ENCODE measurements around the gene NFRKB. TPM values are rescaled to one million over a fixed set of nuclear protein-coding genes. Genes with fewer than 3 reads are reported as not detected.

The NFRKB gene
- total RNA-seq: 15.3 and 16.0 TPM in 2 replicates

DNA sequence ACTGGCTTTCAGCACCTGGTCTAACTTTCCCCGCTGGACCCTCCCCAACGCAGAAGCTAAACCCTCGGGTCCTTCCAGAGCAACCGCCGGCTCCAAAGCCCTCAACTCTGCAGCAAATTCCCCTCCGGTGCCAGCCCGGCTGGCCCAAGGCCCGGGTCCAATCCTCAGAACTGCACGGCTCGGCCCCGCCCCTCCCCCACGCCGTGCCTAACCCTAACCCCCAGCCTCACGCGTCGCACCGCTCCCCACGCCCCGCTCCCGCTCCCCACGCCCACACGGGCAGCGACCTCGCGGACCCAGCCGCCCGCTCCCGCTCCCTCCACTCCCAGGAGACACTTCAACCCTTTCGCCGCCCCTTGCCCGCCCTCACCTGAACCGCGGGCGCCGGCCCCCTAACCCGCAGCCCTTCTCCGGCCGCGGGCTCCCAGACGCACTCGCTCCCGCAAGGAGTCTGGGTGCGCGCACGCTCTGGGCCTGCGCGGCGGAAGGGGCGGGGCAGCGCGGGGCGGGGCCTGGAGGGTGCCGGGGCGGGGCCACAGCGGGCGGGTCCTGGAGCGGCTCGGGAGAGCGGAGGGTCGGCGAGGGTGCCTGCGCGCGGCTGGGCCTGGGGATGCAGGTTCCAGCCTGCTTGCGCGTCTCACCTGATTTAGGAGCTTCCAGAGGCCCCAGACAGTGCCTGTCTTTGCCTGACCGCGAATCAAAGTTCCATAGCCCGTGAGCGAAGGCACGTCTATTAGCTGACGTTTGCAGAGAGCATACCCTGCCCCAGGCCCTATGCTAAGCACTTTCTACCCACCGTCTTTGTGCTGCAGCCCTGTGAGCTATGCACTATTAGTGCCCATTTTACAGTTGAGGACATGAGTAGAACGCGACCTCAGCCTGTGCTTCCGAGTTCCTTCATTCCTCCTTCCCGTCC is at the start of gene NFRKB:
NFRKB (minus strand) TSS at position 453 of the 916 bp plus-strand sequence. CDS start 2,729 bp downstream, outside the sequence.

Other genes starting within 250 kb of the NFRKB start
- gene TMEM45B, start 79.7 kb downstream of the NFRKB start, total RNA-seq: 0.12 TPM in 1 of 2 replicates, not detected in the other
- gene PRDM10, start 107.3 kb upstream of the NFRKB start, total RNA-seq: 3.0 and 17.7 TPM in 2 replicates
- gene APLP2, start 174.3 kb upstream of the NFRKB start, total RNA-seq: 257 and 364 TPM in 2 replicates

Measured in pericardium fibroblast (primary cell).